Activated naive CD4-positive, alpha-beta T cell treated with anti-CD3 and anti-CD28 coated beads, Interleukin-2, amount 50 U/mL, for 24 hours (primary cell): ENCODE results near the gene MAML2.

Source experiments
- H3K27ac Mint-ChIP-seq: one replicate; pipeline ENCODE4 v1.8.0; 2021; ENCODE audit warnings: mild to moderate bottlenecking, mixed read lengths
- H3K27me3 Mint-ChIP-seq: one replicate; pipeline ENCODE4 v1.8.0; 2021; ENCODE audit warnings: mixed read lengths
- H3K36me3 Mint-ChIP-seq: one replicate; pipeline ENCODE4 v1.8.0; 2021; ENCODE audit warnings: mixed read lengths
- H3K4me1 Mint-ChIP-seq: one replicate; pipeline ENCODE4 v1.8.0; 2021; ENCODE audit warnings: mixed read lengths
- H3K4me3 Mint-ChIP-seq: one replicate; pipeline ENCODE4 v1.8.0; 2021; ENCODE audit warnings: mild to moderate bottlenecking, mixed read lengths
- H3K9me3 Mint-ChIP-seq: one replicate; pipeline ENCODE4 v1.8.0; 2021; ENCODE audit warnings: mixed read lengths

MAML2 gene

GRCh38 chr11:96114178-96115064 lies 228.6 kb downstream of the MAML2 start:
- Mint-ChIP-seq H3K36me3 (peaks cover 29% of the 10 kb centered on the region), H3K4me1 (peaks cover 81% of the 10 kb centered on the region), H3K27me3 (no peaks in the 10 kb centered on the region), H3K27ac (peak overlapping the region; percentile 56), H3K9me3 (no peaks in the 10 kb centered on the region), H3K4me3 (no peak overlapping the region)

- Mint-ChIP-seq H3K36me3 (peaks cover 24% of the 10 kb centered on the region), H3K27ac (peak overlapping the region; percentile 71), H3K27me3 (no peaks in the 10 kb centered on the region), H3K9me3 (no peaks in the 10 kb centered on the region), H3K4me3 (no peak overlapping the region), H3K4me1 (peaks cover 71% of the 10 kb centered on the region)
Observed at GRCh38 chr11:96113193-96113681, 229.8 kb downstream of the MAML2 start.

DNA sequence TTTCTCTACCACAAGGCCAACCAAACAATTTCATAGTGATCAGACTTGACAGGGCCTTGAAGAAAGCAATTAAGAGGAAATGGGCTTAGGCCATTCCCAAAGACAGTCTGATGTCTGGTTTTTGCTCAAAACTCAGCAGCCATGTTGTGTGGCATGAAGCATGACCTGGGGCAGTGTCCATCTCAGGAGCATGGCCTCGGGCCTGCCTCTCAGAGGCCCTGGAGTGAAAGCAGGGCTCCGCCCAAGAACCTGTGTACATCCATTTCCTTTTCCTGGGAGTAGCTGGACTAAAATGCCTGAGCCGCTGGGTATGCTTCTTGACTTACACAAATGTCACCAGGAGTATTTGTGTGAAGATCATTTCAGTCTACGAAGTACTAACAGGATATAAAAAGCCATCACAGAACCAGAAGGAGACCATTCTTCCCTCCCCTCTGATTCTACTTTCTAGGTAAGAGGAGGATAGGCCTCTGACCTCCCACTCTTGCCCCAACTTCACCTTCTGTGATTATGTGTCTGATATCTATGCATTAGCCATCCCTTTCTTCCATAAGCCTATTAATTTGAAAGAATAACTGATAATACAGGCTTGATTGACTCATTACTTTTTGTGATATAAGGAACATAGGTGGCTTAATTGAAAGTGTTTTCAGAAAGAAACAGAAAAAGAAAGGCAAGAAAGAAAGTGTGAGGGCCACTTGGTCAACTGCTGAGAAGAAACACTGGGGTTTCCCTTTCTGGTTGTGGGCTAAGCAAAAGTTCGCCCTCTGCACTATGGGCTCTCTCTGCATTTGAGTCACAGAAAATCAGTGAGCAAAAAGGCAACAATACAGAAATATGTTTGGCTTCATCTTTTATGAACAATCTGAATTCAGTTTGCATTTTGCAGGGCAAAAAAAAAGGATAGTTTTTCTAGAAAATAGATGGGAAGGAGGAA lies 230.5 kb downstream of the MAML2 start:
- Mint-ChIP-seq H3K36me3 (peaks cover 22% of the 10 kb centered on the region), H3K4me1 (peaks cover 63% of the 10 kb centered on the region), H3K9me3 (no peaks in the 10 kb centered on the region), H3K4me3 (peak overlapping the region; percentile 1), H3K27ac (peak overlapping the region; percentile 90), H3K27me3 (no peaks in the 10 kb centered on the region)

DNA sequence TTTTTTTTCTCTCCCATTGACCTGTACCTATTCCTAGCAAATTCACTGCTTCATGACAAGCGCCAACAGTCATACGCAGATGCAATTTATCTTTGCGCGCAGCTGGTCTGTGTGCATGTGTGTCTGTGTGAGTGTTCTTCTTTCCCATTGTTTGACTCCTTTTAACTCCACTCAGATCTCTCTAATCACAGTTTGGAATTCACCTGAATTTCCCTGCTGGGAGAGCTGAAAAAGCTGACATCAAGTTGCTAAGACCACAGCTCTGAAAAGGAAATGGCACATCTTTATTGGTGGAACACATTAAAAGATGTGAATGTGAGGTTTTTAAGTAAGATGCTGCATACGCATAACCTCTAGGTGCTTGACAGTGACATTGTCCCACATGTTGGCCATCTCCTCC lies 231.7 kb downstream of the MAML2 start:
- H3K9me3 Mint-ChIP-seq, result no peaks in the 10 kb centered on the region
- no peaks in the 10 kb centered on the region for H3K27me3 Mint-ChIP-seq
- H3K27ac Mint-ChIP-seq, result peak overlapping the region; percentile 8
- H3K4me3 Mint-ChIP-seq, result no peak overlapping the region
- peaks cover 55% of the 10 kb centered on the region for H3K4me1 Mint-ChIP-seq
- H3K36me3 Mint-ChIP-seq, result peaks cover 17% of the 10 kb centered on the region

DNA sequence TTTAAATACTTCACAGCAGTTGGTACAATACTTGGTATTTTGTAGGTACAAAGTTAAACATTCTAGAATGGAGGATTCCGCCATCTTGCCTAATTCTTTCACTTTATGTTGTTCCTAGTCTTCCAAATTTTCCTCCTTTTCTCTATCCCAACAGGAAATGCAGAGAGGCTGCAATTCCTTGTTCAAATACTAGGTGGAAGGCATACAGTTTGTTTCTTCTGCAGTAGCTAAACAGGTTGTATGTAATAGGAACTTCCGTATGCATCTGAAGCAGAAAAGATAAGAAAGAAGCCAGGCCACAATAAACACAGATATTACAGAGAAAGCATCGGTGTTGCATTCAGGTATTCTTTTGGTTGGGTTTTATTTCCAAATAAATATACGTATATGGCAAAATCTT lies 232.7 kb downstream of the MAML2 start:
- no peaks in the 10 kb centered on the region for H3K9me3 Mint-ChIP-seq
- H3K27ac Mint-ChIP-seq, result no peak overlapping the region
- H3K36me3 Mint-ChIP-seq, result peaks cover 12% of the 10 kb centered on the region
- H3K4me3 Mint-ChIP-seq, result no peak overlapping the region
- H3K27me3 Mint-ChIP-seq, result no peaks in the 10 kb centered on the region
- H3K4me1 Mint-ChIP-seq, result peaks cover 47% of the 10 kb centered on the region

DNA sequence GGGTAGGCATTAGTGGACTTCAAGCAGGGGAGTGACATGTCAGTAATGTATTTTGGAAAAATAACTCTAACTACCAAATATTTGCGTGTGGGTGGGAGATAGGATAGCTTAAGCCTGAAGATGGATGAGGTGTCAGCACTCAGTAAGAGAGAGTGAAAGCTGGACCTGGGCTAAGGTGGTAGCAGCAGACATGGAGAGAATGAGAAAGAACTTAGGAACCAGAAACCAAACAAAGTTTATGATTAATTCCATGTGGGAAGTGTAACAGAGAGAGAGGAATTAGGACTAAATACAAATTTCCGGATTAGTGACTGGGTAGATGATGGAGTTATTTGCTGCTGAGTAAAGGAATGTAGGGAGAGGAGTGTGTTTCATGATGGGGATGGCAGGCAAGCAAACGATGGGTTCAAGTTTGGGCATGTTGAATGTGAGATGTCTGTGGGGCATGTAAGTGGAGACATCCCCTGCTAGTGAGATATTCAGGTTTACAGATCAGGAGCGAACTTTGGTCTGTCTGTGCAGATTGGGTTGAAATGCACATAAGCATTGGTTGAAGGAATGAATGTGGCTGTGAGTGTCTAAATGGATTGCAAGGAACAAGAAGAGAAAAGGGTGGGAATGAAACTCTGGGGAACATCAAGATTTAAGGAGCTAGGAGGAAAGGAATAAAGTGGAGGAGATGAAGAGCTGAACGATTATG lies 233.5 kb downstream of the MAML2 start:
- peaks cover 39% of the 10 kb centered on the region for H3K4me1 Mint-ChIP-seq
- no peak overlapping the region for H3K4me3 Mint-ChIP-seq
- H3K27me3 Mint-ChIP-seq, result no peaks in the 10 kb centered on the region
- H3K9me3 Mint-ChIP-seq, result peaks cover 1% of the 10 kb centered on the region
- H3K36me3 Mint-ChIP-seq, result peaks cover 6% of the 10 kb centered on the region
- H3K27ac Mint-ChIP-seq, result no peak overlapping the region

GRCh38 chr11:96107143-96107824 lies 235.7 kb downstream of the MAML2 start:
- Mint-ChIP-seq H3K27me3 (no peaks in the 10 kb centered on the region), H3K4me3 (no peak overlapping the region), H3K27ac (peak overlapping the region; percentile 48), H3K4me1 (peaks cover 31% of the 10 kb centered on the region), H3K9me3 (peaks cover 3% of the 10 kb centered on the region), H3K36me3 (peaks cover 12% of the 10 kb centered on the region)

DNA sequence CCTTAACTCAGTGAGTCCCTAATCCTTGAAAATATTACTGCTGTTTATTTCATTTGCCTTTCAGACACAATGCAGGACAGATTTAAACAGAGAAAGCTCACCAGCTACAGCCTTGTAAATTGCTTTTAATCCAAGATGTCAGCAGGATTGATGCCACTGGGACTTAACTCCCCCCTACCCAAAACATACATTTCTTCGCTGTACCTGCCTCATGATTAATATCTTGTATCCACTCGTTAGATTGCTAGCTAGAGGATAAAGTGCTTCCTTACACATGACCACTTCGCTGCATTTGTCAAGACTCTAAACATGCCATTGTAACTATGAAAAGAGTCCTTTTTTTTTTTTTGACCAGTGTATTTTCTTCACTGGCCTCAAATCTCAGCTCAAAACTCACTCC lies 236.3 kb downstream of the MAML2 start:
- H3K9me3 Mint-ChIP-seq, result peaks cover 3% of the 10 kb centered on the region
- H3K4me1 Mint-ChIP-seq, result peaks cover 25% of the 10 kb centered on the region
- peak overlapping the region; percentile 48 for H3K27ac Mint-ChIP-seq
- peaks cover 12% of the 10 kb centered on the region for H3K36me3 Mint-ChIP-seq
- no peaks in the 10 kb centered on the region for H3K27me3 Mint-ChIP-seq
- H3K4me3 Mint-ChIP-seq, result no peak overlapping the region

GRCh38 chr11:96105944-96106343 lies 237.1 kb downstream of the MAML2 start:
- peaks cover 3% of the 10 kb centered on the region for H3K9me3 Mint-ChIP-seq
- H3K36me3 Mint-ChIP-seq, result peaks cover 9% of the 10 kb centered on the region
- H3K27me3 Mint-ChIP-seq, result no peaks in the 10 kb centered on the region
- peaks cover 23% of the 10 kb centered on the region for H3K4me1 Mint-ChIP-seq
- H3K4me3 Mint-ChIP-seq, result no peak overlapping the region
- H3K27ac Mint-ChIP-seq, result peak overlapping the region; percentile 38

DNA sequence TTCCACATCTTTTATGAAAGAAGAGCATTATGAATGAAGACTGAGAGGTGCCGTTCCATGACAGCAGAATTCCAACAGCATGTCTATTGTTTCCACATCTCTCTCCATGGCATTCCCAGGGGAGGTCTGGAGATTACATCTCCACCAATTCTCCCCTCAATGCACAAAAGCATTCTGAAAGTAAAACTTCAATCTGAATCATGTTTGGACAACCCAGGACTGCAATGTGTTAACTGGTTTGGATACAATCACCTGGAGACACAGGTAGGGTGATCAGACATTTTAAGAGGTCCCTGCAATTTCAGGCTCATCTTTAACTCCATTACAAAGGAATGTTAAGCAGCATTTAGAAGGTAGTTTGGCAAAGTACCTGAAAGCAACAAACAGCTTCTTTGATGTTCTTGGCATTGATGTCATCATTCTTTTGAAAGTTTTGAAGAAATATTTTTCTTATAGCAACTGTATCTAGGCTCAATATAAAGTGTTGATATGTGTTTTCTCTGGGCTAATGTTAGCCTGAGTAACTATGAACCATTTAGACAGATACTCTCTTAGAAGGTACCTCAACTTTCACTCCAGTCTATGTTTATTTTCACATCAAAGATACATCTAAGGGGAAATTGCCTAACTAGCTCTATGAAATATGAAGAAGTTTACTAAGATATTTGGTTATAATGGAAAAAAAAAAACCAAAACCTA lies 237.6 kb downstream of the MAML2 start:
- no peaks in the 10 kb centered on the region for H3K27me3 Mint-ChIP-seq
- H3K4me1 Mint-ChIP-seq, result peaks cover 17% of the 10 kb centered on the region
- peaks cover 3% of the 10 kb centered on the region for H3K9me3 Mint-ChIP-seq
- peaks cover 9% of the 10 kb centered on the region for H3K36me3 Mint-ChIP-seq
- H3K27ac Mint-ChIP-seq, result peak overlapping the region; percentile 63
- H3K4me3 Mint-ChIP-seq, result peak overlapping the region; percentile 1

GRCh38 chr11:96104496-96104895 lies 238.5 kb downstream of the MAML2 start:
- H3K4me3 Mint-ChIP-seq, result peak overlapping the region; percentile 12
- peaks cover 21% of the 10 kb centered on the region for H3K4me1 Mint-ChIP-seq
- peaks cover 9% of the 10 kb centered on the region for H3K36me3 Mint-ChIP-seq
- H3K27me3 Mint-ChIP-seq, result no peaks in the 10 kb centered on the region
- peak overlapping the region; percentile 66 for H3K27ac Mint-ChIP-seq
- H3K9me3 Mint-ChIP-seq, result peaks cover 3% of the 10 kb centered on the region

- peak overlapping the region; percentile 14 for H3K27ac Mint-ChIP-seq
- peaks cover 28% of the 10 kb centered on the region for H3K4me1 Mint-ChIP-seq
- no peaks in the 10 kb centered on the region for H3K27me3 Mint-ChIP-seq
- H3K4me3 Mint-ChIP-seq, result no peak overlapping the region
- peaks cover 3% of the 10 kb centered on the region for H3K9me3 Mint-ChIP-seq
- H3K36me3 Mint-ChIP-seq, result peaks cover 9% of the 10 kb centered on the region
Observed at GRCh38 chr11:96103721-96104120, 239.3 kb downstream of the MAML2 start.

DNA sequence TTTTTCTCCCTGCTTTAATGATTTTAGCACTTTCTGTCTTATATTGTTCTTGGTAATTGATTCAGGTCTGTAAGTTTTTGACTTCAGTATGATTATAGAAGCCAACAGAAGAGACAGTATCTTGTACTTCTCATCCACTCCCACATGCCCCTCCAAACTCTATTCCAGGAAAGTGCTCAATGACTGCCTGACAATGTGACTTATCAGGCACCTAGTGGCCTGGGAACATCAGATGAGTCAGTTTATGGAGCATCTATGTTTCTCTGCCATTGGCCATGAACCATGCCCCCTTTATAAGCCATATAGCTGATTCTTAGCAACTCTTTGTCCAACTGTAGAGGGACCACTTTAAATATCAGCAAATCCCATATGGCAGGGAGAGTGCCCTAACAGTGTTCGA lies 239.9 kb downstream of the MAML2 start:
- peaks cover 9% of the 10 kb centered on the region for H3K36me3 Mint-ChIP-seq
- peaks cover 3% of the 10 kb centered on the region for H3K9me3 Mint-ChIP-seq
- no peaks in the 10 kb centered on the region for H3K27me3 Mint-ChIP-seq
- no peak overlapping the region for H3K4me3 Mint-ChIP-seq
- H3K27ac Mint-ChIP-seq, result peak overlapping the region; percentile 26
- peaks cover 35% of the 10 kb centered on the region for H3K4me1 Mint-ChIP-seq

DNA sequence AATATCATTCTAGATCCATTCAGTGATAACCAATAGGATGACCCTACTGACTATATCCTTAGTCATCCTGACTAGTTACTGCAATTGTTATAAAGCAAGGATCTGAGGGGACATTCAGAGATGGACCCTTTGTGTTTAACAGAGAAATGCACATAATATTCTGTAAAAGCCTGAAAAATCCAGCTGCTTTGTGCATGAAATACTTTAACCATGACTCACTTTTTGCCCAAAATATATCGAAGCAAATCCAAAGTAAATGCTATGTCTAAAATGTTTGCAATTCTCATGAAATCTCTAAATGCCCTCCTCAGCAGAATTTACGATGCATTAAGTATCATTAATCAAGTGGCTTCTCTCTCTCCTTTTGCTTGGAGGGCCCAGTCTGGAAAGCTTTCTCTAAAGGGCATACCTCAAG lies 240.3 kb downstream of the MAML2 start:
- Mint-ChIP-seq H3K36me3 (peaks cover 9% of the 10 kb centered on the region), H3K4me3 (no peak overlapping the region), H3K4me1 (peaks cover 39% of the 10 kb centered on the region), H3K27me3 (no peaks in the 10 kb centered on the region), H3K9me3 (peaks cover 3% of the 10 kb centered on the region), H3K27ac (peak overlapping the region; percentile 26)
